Upper lobe of left lung (tissue), 6 donors: ENCODE measurements around the gene IL22RA2. TPM values are rescaled to one million over a fixed set of nuclear protein-coding genes. Genes with fewer than 3 reads are reported as not detected.

ENCODE experiments used
- ATAC-seq, 2 donors: fragments of 200-7000 bp; cut with Tn5 transposase; one replicate each; pipeline ENCODE4 v1.9.1; 2022; ENCODE audit warnings: mild to moderate bottlenecking in 2 of 2, moderate library complexity in 2 of 2; ENCODE audit not compliant: low FRiP score in 2 of 2
- DNase-seq, 2 donors: peaks; one replicate each; pipeline ENCODE4 v3.0.0-alpha.2; 2019 to 2020
- H3K27ac ChIP-seq, 4 donors: fragments of 200-600 bp; sonication (generic); one replicate each; pipeline ENCODE4 v1.5.1; 2016 to 2019
- H3K27me3 ChIP-seq, 4 donors: fragments of 200-600 bp; sonication (generic); one replicate each; pipeline ENCODE4 v1.5.1; 2017 to 2019
- H3K36me3 ChIP-seq, 4 donors: fragments of 200-600 bp; sonication (generic); one replicate each; pipeline ENCODE4 v1.5.1; 2016 to 2019
- H3K4me1 ChIP-seq, 4 donors: fragments of 200-600 bp; sonication (generic); one replicate each; pipeline ENCODE4 v1.5.1; 2018 to 2019
- H3K4me3 ChIP-seq, 4 donors: fragments of 200-600 bp; sonication (generic); one replicate each; pipeline ENCODE4 v1.5.1; 2017 to 2019; ENCODE audit warnings: mild to moderate bottlenecking in 2 of 4, moderate library complexity in 1 of 4
- H3K9me3 ChIP-seq, 4 donors: fragments of 200-600 bp; sonication (generic); one replicate each; pipeline ENCODE4 v1.5.1; 2018 to 2019
- CTCF ChIP-seq, 6 experiments: fragments of 450-650 bp in 4 of 6; fragments of 200-600 bp in 2 of 6; sonication (generic) in 2 of 6; IDR thresholded peaks; one replicate each; pipeline ENCODE4 v1.5.1; 2016 to 2019; ENCODE audit warnings: antibody characterized with exemption in 6 of 6
- EP300 ChIP-seq, 4 donors: sonication (generic); formaldehyde crosslinking; IDR thresholded peaks; one replicate each; pipeline ENCODE4 v1.5.1; 2017; ENCODE audit warnings: antibody characterized with exemption in 4 of 4, control low read depth in 2 of 4
- POLR2A ChIP-seq, 4 donors: fragments of 450-650 bp; IDR thresholded peaks; one replicate each; pipeline ENCODE4 v1.5.1; 2016 to 2017; ENCODE audit warnings: antibody characterized with exemption in 4 of 4, mild to moderate bottlenecking in 2 of 4
- POLR2AphosphoS5 ChIP-seq, 2 donors: sonication (generic); formaldehyde crosslinking; IDR thresholded peaks; one replicate each; pipeline ENCODE4 v1.5.1; 2017; ENCODE audit warnings: antibody characterized with exemption in 2 of 2
- WGBS, 2 donors: methylation state at CpG; one replicate each; pipeline ENCODE4 v1.1.5; 2017 to 2018; 5-methylcytosine and 5-hydroxymethylcytosine counted together
- total RNA-seq, 6 donors: library from RNA; depleted of rRNA in 4 of 6; stranded (reverse); fragments of >200 nt in 4 of 6; gene quantifications; one replicate each; pipeline versions ENCODE4 v1.1.0 to v1.2.1, GENCODE V29; 2016 to 2021
- donor health status: DM: no; HTN: no; CAD: no; lungs with moderate emphysema.
- donor health status: DM: no; HTN: yes; CAD: no; lungs with severe emphysema.

IL22RA2 gene
- total RNA-seq, 6 donors from 2014 or later, result not detected

GRCh38 chr6:137197684-137198645 is 24.5 kb upstream of the IL22RA2 start:
- Histone ChIP-seq H3K27me3 (no peaks in the 10 kb centered on the region), H3K4me3 (no peak overlapping the region), H3K36me3 (peaks cover 21 to 58% (median 38%) of the 10 kb centered on the region in 4 donors), H3K9me3 (no peaks in the 10 kb centered on the region), H3K4me1 (peaks cover 10 to 27% (median 25%) of the 10 kb centered on the region in 4 donors), H3K27ac (peak overlapping the region in 2 of 4 donors; percentile 21 to 57)
- WGBS, 2 donors, result 93 to 94% methylated on average over 11 of the region's 11 CpGs
- DNase-seq, result no peak
- ATAC-seq, result no peak
- TF ChIP-seq EP300 (IDR thresholded peaks at IDR 0.05) (no peak), CTCF (IDR thresholded peaks at IDR 0.05) (no peak), POLR2AphosphoS5 (IDR thresholded peaks at IDR 0.05) (no peak), POLR2A (IDR thresholded peaks at IDR 0.05) (no peak)

GRCh38 chr6:137193256-137194070 is 20.0 kb upstream of the IL22RA2 start:
- Histone ChIP-seq H3K4me3 (no peak overlapping the region), H3K9me3 (peaks cover 0 to 7% (median 2%) of the 10 kb centered on the region in 4 donors), H3K4me1 (peaks cover 0 to 22% (median 13%) of the 10 kb centered on the region in 4 donors), H3K27me3 (no peaks in the 10 kb centered on the region), H3K36me3 (peaks cover 5 to 18% (median 13%) of the 10 kb centered on the region in 4 donors), H3K27ac (no peak overlapping the region)
- ATAC-seq (no peak), DNase-seq (no peak)
- 71 to 81% methylated on average over 5 of the region's 5 CpGs for whole genome bisulfite sequencing, 2 donors
- TF ChIP-seq POLR2AphosphoS5 (IDR thresholded peaks at IDR 0.05) (no peak), EP300 (IDR thresholded peaks at IDR 0.05) (no peak), CTCF (IDR thresholded peaks at IDR 0.05) (no peak), POLR2A (IDR thresholded peaks at IDR 0.05) (no peak)

DNA sequence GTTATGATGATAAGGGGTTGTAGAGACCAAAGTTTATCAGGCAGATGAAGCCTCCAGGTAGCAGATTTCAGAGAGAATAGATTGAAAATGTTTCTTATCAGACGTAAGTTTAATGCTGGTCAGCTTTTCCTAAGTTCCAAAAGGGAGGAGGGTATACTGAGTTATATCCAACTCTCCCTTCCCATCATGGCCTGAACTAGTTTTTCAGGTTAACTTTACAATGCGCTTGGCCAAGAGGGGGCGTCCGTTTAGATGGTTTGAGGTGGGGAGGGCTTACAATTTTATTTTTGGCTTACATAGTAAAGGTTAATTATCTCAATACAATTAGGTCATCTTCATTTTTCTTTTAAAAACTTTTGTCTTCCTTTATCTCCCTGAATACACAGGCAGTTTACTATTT is 19.4 kb upstream of the IL22RA2 start:
- no peak overlapping the region for H3K27ac ChIP-seq

GRCh38 chr6:137191670-137192069 is 18.2 kb upstream of the IL22RA2 start:
- no peak overlapping the region for H3K4me3 ChIP-seq
- TF ChIP-seq CTCF (IDR thresholded peaks at IDR 0.05), result no peak
- no peak for TF ChIP-seq EP300 (IDR thresholded peaks at IDR 0.05)
- TF ChIP-seq POLR2A (IDR thresholded peaks at IDR 0.05), result no peak
- no peak for TF ChIP-seq POLR2AphosphoS5 (IDR thresholded peaks at IDR 0.05)
- peak overlapping the region in 2 of 4 donors; percentile 5 to 36 for H3K27ac ChIP-seq
- no peak for ATAC-seq
- no peaks in the 10 kb centered on the region for H3K36me3 ChIP-seq
- peaks cover 0 to 7% (median 2%) of the 10 kb centered on the region in 4 donors for H3K9me3 ChIP-seq
- H3K4me1 ChIP-seq, result peaks cover 0 to 22% (median 8%) of the 10 kb centered on the region in 4 donors
- WGBS, 2 donors, result 67% methylated on average over 1 of the region's 1 CpG
- no peak for DNase-seq
- no peaks in the 10 kb centered on the region for H3K27me3 ChIP-seq

More for the DNA sequence above, 19.4 kb upstream of the IL22RA2 start:
- 90 to 93% methylated on average over 4 of the region's 4 CpGs for WGBS, 2 donors
- no peak for TF ChIP-seq EP300 (IDR thresholded peaks at IDR 0.05)
- no peak for TF ChIP-seq CTCF (IDR thresholded peaks at IDR 0.05)
- no peak for TF ChIP-seq POLR2A (IDR thresholded peaks at IDR 0.05)
- TF ChIP-seq POLR2AphosphoS5 (IDR thresholded peaks at IDR 0.05), result no peak
- Histone ChIP-seq H3K4me1 (peaks cover 0 to 22% (median 13%) of the 10 kb centered on the region in 4 donors), H3K9me3 (peaks cover 0 to 7% (median 2%) of the 10 kb centered on the region in 4 donors), H3K27me3 (no peaks in the 10 kb centered on the region), H3K36me3 (peaks cover 2 to 11% (median 6%) of the 10 kb centered on the region in 4 donors), H3K4me3 (no peak overlapping the region)
- ATAC-seq (no peak), DNase-seq (no peak)
